Astrocyte of the cerebellum (primary cell): Measurements from ENCODE around the gene FCN2.
A peak's percentile ranks its signal among the peaks of the same experiment; 100 is the strongest.

Source experiments
- DNase-seq: peaks from one replicate; pipeline ENCODE4 v3.0.0-alpha.2; 2011; ENCODE audit warnings: low read depth
- H3K4me3 ChIP-seq: 2 replicates; pipeline ENCODE4 v1.5.1; 2011; ENCODE audit warnings: mild to moderate bottlenecking, low read depth, low read length, moderate library complexity
- CTCF ChIP-seq: IDR thresholded peaks from 2 replicates; pipeline ENCODE4 v1.5.1; 2012; ENCODE audit warnings: low read length, low read depth, moderate library complexity, mild to moderate bottlenecking; ENCODE audit errors: missing control alignments
- in situ Hi-C: cut with HindIII; loops from 2 replicates; pipeline ENCODE4 v1.10.0; 2017; ENCODE audit warnings: low sequenced_read_pairs

The FCN2 gene

GRCh38 chr9:134835448-134835847, 45.2 kb upstream of the FCN2 start:
- DNase-seq = no peak
- H3K4me3 ChIP-seq = no peak overlapping the region
- TF ChIP-seq CTCF = no peak
- in situ Hi-C loops = no loop called here

- DNase-seq = no peak
- TF ChIP-seq CTCF = no peak
- no peak overlapping the region for H3K4me3 ChIP-seq
- in situ Hi-C loops = no loop called here
These were observed 44.6 kb upstream of the FCN2 start for GRCh38 chr9:134835987-134836386.

GRCh38 chr9:134836406-134836970, 44.1 kb upstream of the FCN2 start:
- no peak for TF ChIP-seq CTCF
- in situ Hi-C loops = no loop called here

GRCh38 chr9:134837529-134837928, 43.1 kb upstream of the FCN2 start:
- no peak for DNase-seq
- in situ Hi-C loops = no loop called here
- no peak overlapping the region for H3K4me3 ChIP-seq
- no peak for TF ChIP-seq CTCF

More at GRCh38 chr9:134836406-134836970, 44.1 kb upstream of the FCN2 start:
- no peak for DNase-seq
- H3K4me3 ChIP-seq = no peak overlapping the region

- DNase-seq = no peak
- in situ Hi-C loops = no loop called here
- H3K4me3 ChIP-seq = no peak overlapping the region
- no peak for TF ChIP-seq CTCF
These were observed 41.8 kb upstream of the FCN2 start for GRCh38 chr9:134838651-134839454.

- DNase-seq = no peak
- TF ChIP-seq CTCF = peak; percentile 11
- in situ Hi-C loops = no loop called here
- H3K4me3 ChIP-seq = no peak overlapping the region
These were observed 41.0 kb upstream of the FCN2 start for GRCh38 chr9:134839455-134840125.
